ENCODE data around the gene GIT2.

DNA sequence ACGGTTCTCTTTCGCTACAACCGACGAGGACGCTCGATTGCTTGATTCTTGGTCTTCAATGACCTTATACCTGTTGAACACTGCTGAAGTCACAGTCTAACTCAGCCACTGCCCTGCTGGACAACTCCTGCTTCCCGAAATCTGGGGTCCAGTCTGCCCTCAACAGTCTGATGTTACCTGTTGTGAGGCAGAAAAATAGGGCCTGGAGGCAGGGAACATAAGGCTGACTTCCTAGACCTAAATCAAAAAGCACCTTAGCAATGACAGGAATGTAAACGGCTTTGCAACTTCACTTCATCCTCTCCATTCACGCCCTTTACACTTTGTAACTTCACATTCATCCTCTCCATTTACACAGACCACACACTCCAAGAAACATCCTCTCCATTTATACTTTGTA is 115.2 kb downstream of the GIT2 start:
- TF ChIP-seq, protein P1, sequence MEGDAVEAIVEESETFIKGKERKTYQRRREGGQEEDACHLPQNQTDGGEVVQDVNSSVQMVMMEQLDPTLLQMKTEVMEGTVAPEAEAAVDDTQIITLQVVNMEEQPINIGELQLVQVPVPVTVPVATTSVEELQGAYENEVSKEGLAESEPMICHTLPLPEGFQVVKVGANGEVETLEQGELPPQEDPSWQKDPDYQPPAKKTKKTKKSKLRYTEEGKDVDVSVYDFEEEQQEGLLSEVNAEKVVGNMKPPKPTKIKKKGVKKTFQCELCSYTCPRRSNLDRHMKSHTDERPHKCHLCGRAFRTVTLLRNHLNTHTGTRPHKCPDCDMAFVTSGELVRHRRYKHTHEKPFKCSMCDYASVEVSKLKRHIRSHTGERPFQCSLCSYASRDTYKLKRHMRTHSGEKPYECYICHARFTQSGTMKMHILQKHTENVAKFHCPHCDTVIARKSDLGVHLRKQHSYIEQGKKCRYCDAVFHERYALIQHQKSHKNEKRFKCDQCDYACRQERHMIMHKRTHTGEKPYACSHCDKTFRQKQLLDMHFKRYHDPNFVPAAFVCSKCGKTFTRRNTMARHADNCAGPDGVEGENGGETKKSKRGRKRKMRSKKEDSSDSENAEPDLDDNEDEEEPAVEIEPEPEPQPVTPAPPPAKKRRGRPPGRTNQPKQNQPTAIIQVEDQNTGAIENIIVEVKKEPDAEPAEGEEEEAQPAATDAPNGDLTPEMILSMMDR (conservative IDR thresholded peaks at IDR 0.05; ENCODE audit: low read depth in 2 of 2) = no peak
- TF ChIP-seq, protein P2, sequence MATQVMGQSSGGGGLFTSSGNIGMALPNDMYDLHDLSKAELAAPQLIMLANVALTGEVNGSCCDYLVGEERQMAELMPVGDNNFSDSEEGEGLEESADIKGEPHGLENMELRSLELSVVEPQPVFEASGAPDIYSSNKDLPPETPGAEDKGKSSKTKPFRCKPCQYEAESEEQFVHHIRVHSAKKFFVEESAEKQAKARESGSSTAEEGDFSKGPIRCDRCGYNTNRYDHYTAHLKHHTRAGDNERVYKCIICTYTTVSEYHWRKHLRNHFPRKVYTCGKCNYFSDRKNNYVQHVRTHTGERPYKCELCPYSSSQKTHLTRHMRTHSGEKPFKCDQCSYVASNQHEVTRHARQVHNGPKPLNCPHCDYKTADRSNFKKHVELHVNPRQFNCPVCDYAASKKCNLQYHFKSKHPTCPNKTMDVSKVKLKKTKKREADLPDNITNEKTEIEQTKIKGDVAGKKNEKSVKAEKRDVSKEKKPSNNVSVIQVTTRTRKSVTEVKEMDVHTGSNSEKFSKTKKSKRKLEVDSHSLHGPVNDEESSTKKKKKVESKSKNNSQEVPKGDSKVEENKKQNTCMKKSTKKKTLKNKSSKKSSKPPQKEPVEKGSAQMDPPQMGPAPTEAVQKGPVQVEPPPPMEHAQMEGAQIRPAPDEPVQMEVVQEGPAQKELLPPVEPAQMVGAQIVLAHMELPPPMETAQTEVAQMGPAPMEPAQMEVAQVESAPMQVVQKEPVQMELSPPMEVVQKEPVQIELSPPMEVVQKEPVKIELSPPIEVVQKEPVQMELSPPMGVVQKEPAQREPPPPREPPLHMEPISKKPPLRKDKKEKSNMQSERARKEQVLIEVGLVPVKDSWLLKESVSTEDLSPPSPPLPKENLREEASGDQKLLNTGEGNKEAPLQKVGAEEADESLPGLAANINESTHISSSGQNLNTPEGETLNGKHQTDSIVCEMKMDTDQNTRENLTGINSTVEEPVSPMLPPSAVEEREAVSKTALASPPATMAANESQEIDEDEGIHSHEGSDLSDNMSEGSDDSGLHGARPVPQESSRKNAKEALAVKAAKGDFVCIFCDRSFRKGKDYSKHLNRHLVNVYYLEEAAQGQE (IDR thresholded peaks at IDR 0.05; ENCODE audit: unreplicated experiment) = peak; percentile 11
- 0 out of 2 replicates have a peak, but pooled peaks have one; percentile 44 for TF ChIP-seq NANOG (IDR thresholded peaks at IDR 0.05; ENCODE audit: borderline replicate concordance)
- TF ChIP-seq, protein P3, sequence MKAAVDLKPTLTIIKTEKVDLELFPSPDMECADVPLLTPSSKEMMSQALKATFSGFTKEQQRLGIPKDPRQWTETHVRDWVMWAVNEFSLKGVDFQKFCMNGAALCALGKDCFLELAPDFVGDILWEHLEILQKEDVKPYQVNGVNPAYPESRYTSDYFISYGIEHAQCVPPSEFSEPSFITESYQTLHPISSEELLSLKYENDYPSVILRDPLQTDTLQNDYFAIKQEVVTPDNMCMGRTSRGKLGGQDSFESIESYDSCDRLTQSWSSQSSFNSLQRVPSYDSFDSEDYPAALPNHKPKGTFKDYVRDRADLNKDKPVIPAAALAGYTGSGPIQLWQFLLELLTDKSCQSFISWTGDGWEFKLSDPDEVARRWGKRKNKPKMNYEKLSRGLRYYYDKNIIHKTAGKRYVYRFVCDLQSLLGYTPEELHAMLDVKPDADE (IDR thresholded peaks at IDR 0.05) = no peak

Data from GM23338 (cell line).